DMS53 (cell line): ENCODE measurements around the gene TNMD.

Experiments
- DNase-seq: peaks from one replicate; lab custom pipeline; 2025; lab: John Stamatoyannopoulos, UW

TNMD gene

GRCh38 chrX:100643956-100644860, 59.5 kb downstream of the TNMD start, which contains the start of gene SRPX2:
Gene SRPX2, plus strand, starts transcription at chrX:100644199. Its CDS starts 2,124 bp downstream, at chrX:100646323.
- peak; percentile 73 for DNase-seq

GRCh38 chrX:100645106-100645505, 60.4 kb downstream of the TNMD start:
- no peak for DNase-seq

GRCh38 chrX:100647095-100647494, 62.4 kb downstream of the TNMD start:
- DNase-seq = peak; percentile 17

- DNase-seq = peak; percentile 70
Measured at GRCh38 chrX:100647739-100648138, 63.0 kb downstream of the TNMD start.

- DNase-seq = peak; percentile 27
Measured at GRCh38 chrX:100648458-100649417, 64.0 kb downstream of the TNMD start.
